ENCODE data around the gene GH2. TPM values are rescaled to one million over a fixed set of nuclear protein-coding genes. Genes with fewer than 3 reads are reported as not detected.

The GH2 gene
- total and polyA plus RNA-seq, 2 donors (not counting 3 experiments of a cell fraction or from before 2014, with no cell fraction given) = not detected

DNA sequence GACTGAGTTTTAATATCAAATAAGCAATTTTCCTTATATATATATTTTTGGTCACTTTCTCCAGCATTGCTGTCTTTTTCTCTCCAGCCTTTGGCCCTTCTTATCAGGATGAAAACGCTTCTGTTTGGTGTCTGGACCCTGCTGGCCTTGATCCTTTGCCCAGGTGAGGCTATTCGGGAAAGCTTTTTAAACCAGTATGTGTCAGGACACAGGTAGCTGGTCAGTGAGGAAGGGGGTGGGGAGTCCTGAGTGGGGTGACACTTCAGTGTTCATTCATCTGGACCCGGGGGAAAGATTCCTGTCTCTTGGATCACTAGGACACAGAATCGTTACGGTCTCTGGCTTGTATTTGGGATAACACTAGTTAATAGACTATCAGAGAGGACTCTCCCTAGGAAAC is 27.0 kb downstream of the GH2 start:
- Histone ChIP-seq H3K9me1 (replicated peaks; ENCODE audit: control insufficient read depth, extremely low read depth, insufficient read depth, low read length) (no peaks in the 10 kb centered on the region), H3K27me3 (ENCODE audit: control insufficient read depth in 2 of 2, insufficient read depth in 2 of 2, low read length in 2 of 2) (peaks cover 3 to 10% of the 10 kb centered on the region in 2 experiments)
- CTCF ChIA-PET = interaction anchor here (0.8 to 0.9 kb wide), 2 partner anchors 11 to 13 kb away, joined by 3 read pairs; no protein-coding TSS in a partner anchor

More for the DNA sequence above, 27.0 kb downstream of the GH2 start:
- dilution Hi-C loops (cut with MboI; ENCODE audit: extremely low pct_ligation_motif_present, low sequenced_read_pairs) = no loop called here
- no peaks in the 10 kb centered on the region for H3K79me2 ChIP-seq (ENCODE audit: control insufficient read depth, insufficient read depth, low read length)
- POLR2A ChIA-PET = no interaction called here
- DNase-seq (ENCODE audit: low read depth, low spot score) (no peak), FAIRE-seq (no peak)
- H3K9me3 ChIP-seq (replicated peaks; ENCODE audit: control insufficient read depth, insufficient read depth, low read length) = no peaks in the 10 kb centered on the region
- H3K9ac ChIP-seq (replicated peaks; ENCODE audit: extremely low read depth, insufficient read depth, low read length) = no peak overlapping the region
- no peak overlapping the region for H3K4me3 ChIP-seq (replicated peaks in 1 of 3; ENCODE audit: insufficient read depth in 1 of 3, low read depth in 1 of 3, low read length in 3 of 3)
- no peak overlapping the region for H3K27ac ChIP-seq (ENCODE audit: insufficient read depth, low read depth, low read length)
- no TSS peak for BruUV-seq (replicated peaks)
- no peak overlapping the region for H2AFZ ChIP-seq (ENCODE audit: low read depth, low read length)
- intact Hi-C loops (cut with micrococcal nuclease) = no loop called here
- H3K4me2 ChIP-seq (ENCODE audit: insufficient read depth, low read length) = no peak overlapping the region
- no peaks in the 10 kb centered on the region for H4K20me1 ChIP-seq (replicated peaks; ENCODE audit: control insufficient read depth, extremely low read depth, insufficient read depth, low read length)
- H3K36me3 ChIP-seq (ENCODE audit: control insufficient read depth in 2 of 2, extremely low read depth in 1 of 2, insufficient read depth in 2 of 2, low read length in 2 of 2) = no peaks in the 10 kb centered on the region
- TF ChIP-seq JUN (IDR thresholded peaks at IDR 0.05; ENCODE audit: borderline replicate concordance, insufficient read depth, insufficient read length, low read depth) = no peak
- TF ChIP-seq GATA2 (IDR thresholded peaks at IDR 0.05; ENCODE audit: insufficient read depth, insufficient read length, low read depth, low read length) = no peak
- no peak for TF ChIP-seq POLR2A (IDR thresholded peaks at IDR 0.05; ENCODE audit: low read depth, low read length)
- TF ChIP-seq EZH2 (IDR thresholded peaks at IDR 0.05; ENCODE audit: borderline replicate concordance, low read depth, low read length, severe bottlenecking) = no peak
- TF ChIP-seq, protein P1, sequence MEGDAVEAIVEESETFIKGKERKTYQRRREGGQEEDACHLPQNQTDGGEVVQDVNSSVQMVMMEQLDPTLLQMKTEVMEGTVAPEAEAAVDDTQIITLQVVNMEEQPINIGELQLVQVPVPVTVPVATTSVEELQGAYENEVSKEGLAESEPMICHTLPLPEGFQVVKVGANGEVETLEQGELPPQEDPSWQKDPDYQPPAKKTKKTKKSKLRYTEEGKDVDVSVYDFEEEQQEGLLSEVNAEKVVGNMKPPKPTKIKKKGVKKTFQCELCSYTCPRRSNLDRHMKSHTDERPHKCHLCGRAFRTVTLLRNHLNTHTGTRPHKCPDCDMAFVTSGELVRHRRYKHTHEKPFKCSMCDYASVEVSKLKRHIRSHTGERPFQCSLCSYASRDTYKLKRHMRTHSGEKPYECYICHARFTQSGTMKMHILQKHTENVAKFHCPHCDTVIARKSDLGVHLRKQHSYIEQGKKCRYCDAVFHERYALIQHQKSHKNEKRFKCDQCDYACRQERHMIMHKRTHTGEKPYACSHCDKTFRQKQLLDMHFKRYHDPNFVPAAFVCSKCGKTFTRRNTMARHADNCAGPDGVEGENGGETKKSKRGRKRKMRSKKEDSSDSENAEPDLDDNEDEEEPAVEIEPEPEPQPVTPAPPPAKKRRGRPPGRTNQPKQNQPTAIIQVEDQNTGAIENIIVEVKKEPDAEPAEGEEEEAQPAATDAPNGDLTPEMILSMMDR (IDR thresholded peaks at IDR 0.05; ENCODE audit: extremely low read depth in 1 of 2, insufficient read depth in 1 of 2, low read depth in 1 of 2, low read length in 2 of 2) = no peak
- no peak for TF ChIP-seq FOS (IDR thresholded peaks at IDR 0.05; ENCODE audit: borderline replicate concordance, insufficient read depth, low read length)
- TF ChIP-seq, protein P2, sequence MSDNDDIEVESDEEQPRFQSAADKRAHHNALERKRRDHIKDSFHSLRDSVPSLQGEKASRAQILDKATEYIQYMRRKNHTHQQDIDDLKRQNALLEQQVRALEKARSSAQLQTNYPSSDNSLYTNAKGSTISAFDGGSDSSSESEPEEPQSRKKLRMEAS (IDR thresholded peaks at IDR 0.05; ENCODE audit: insufficient read depth, insufficient read length) = no peak
- no peak for TF ChIP-seq POLR2AphosphoS5 (IDR thresholded peaks at IDR 0.05; ENCODE audit: insufficient read depth, low read depth, low read length)
- no peak for TF ChIP-seq MYC (IDR thresholded peaks at IDR 0.05; ENCODE audit: low read depth, low read length)
- no peaks in the 10 kb centered on the region for H3K4me1 ChIP-seq (ENCODE audit: control insufficient read depth, extremely low read depth, insufficient read depth, low read length)
